GM18870 (cell line): ENCODE measurements around the gene MACROD2.

ENCODE experiments used
- ATAC-seq: cut with Tn5 transposase; IDR thresholded peaks from one replicate; pipeline ENCODE4 v1.9.1; 2021; ENCODE audit warnings: moderate library complexity; ENCODE audit not compliant: unreplicated experiment

The MACROD2 gene

GRCh38 chr20:15842872-15843271 is 1847.6 kb downstream of the MACROD2 start:
- peak; percentile 75 for ATAC-seq

- ATAC-seq, result no peak
These were observed 1848.5 kb downstream of the MACROD2 start for GRCh38 chr20:15843777-15844176.

- ATAC-seq, result no peak
These were observed 1852.0 kb downstream of the MACROD2 start for GRCh38 chr20:15847196-15847784.

- ATAC-seq, result no peak
These were observed 1852.8 kb downstream of the MACROD2 start for GRCh38 chr20:15848126-15848525.

- no peak for ATAC-seq
These were observed 1853.8 kb downstream of the MACROD2 start for GRCh38 chr20:15848995-15849610.

- no peak for ATAC-seq
These were observed 1856.4 kb downstream of the MACROD2 start for GRCh38 chr20:15851576-15852215.

- no peak for ATAC-seq
These were observed 1859.6 kb downstream of the MACROD2 start for GRCh38 chr20:15854911-15855310.

GRCh38 chr20:15857173-15857784 is 1862.0 kb downstream of the MACROD2 start:
- peak; percentile 78 for ATAC-seq

- ATAC-seq, result no peak
These were observed 1863.7 kb downstream of the MACROD2 start for GRCh38 chr20:15859061-15859460.

- no peak for ATAC-seq
These were observed 1865.5 kb downstream of the MACROD2 start for GRCh38 chr20:15860850-15861249.

GRCh38 chr20:15862178-15862577 is 1866.9 kb downstream of the MACROD2 start:
- ATAC-seq, result no peak

GRCh38 chr20:15863735-15864134 is 1868.4 kb downstream of the MACROD2 start:
- no peak for ATAC-seq

- ATAC-seq, result no peak
These were observed 1870.2 kb downstream of the MACROD2 start for GRCh38 chr20:15865553-15865952.

- ATAC-seq, result no peak
These were observed 1871.8 kb downstream of the MACROD2 start for GRCh38 chr20:15866916-15867730.

GRCh38 chr20:15867899-15868298 is 1872.6 kb downstream of the MACROD2 start:
- ATAC-seq, result no peak

- ATAC-seq, result no peak
These were observed 1880.1 kb downstream of the MACROD2 start for GRCh38 chr20:15875446-15875845.

- ATAC-seq, result peak; percentile 83
These were observed 1887.2 kb downstream of the MACROD2 start for GRCh38 chr20:15882553-15882952.

GRCh38 chr20:15886250-15886649 is 1890.9 kb downstream of the MACROD2 start:
- ATAC-seq, result no peak

- ATAC-seq, result no peak
These were observed 1892.1 kb downstream of the MACROD2 start for GRCh38 chr20:15887387-15887786.

GRCh38 chr20:15889061-15889460 is 1893.7 kb downstream of the MACROD2 start:
- ATAC-seq, result no peak
